Measurements from ENCODE around the gene DISC1. TPM values are rescaled to one million over a fixed set of nuclear protein-coding genes. Genes with fewer than 3 reads are reported as not detected.

Gene DISC1
- total RNA-seq, 3 donors from 2014 or later, result 0.50 to 1.1 (median 0.57) TPM

- ATAC-seq, result no peak
- peaks cover 3% of the 10 kb centered on the region for H3K9me3 Mint-ChIP-seq
- no peak overlapping the region for H3K4me3 Mint-ChIP-seq
- peaks cover 44% of the 10 kb centered on the region for H3K36me3 Mint-ChIP-seq (ENCODE audit: insufficient read depth)
- DNase-seq, result no peak
- H3K27me3 Mint-ChIP-seq (ENCODE audit: low read depth), result no peaks in the 10 kb centered on the region
- peaks cover 8% of the 10 kb centered on the region for H3K4me1 Mint-ChIP-seq (ENCODE audit: low read depth)
These were observed 75.7 kb downstream of the DISC1 start for GRCh38 chr1:231702331-231702730.

- H3K4me1 Mint-ChIP-seq (ENCODE audit: low read depth), result peaks cover 8% of the 10 kb centered on the region
- peaks cover 42% of the 10 kb centered on the region for H3K36me3 Mint-ChIP-seq (ENCODE audit: insufficient read depth)
- DNase-seq (no peak), ATAC-seq (no peak)
- H3K9me3 Mint-ChIP-seq, result peaks cover 3% of the 10 kb centered on the region
- H3K4me3 Mint-ChIP-seq, result no peak overlapping the region
- no peaks in the 10 kb centered on the region for H3K27me3 Mint-ChIP-seq (ENCODE audit: low read depth)
These were observed 76.2 kb downstream of the DISC1 start for GRCh38 chr1:231702804-231703203.

- DNase-seq, result no peak
- H3K4me3 Mint-ChIP-seq, result no peak overlapping the region
- ATAC-seq, result no peak
- no peaks in the 10 kb centered on the region for H3K4me1 Mint-ChIP-seq (ENCODE audit: low read depth)
- H3K27me3 Mint-ChIP-seq (ENCODE audit: low read depth), result no peaks in the 10 kb centered on the region
- peaks cover 33% of the 10 kb centered on the region for H3K36me3 Mint-ChIP-seq (ENCODE audit: insufficient read depth)
- H3K9me3 Mint-ChIP-seq, result no peaks in the 10 kb centered on the region
These were observed 79.5 kb downstream of the DISC1 start for GRCh38 chr1:231705806-231706760.

- Mint-ChIP-seq H3K9me3 (no peaks in the 10 kb centered on the region), H3K36me3 (ENCODE audit: insufficient read depth) (peaks cover 31% of the 10 kb centered on the region), H3K4me3 (no peak overlapping the region), H3K27me3 (ENCODE audit: low read depth) (no peaks in the 10 kb centered on the region), H3K4me1 (ENCODE audit: low read depth) (no peaks in the 10 kb centered on the region)
- ATAC-seq, result no peak
- DNase-seq, result no peak
These were observed 80.3 kb downstream of the DISC1 start for GRCh38 chr1:231706934-231707333.

DNA sequence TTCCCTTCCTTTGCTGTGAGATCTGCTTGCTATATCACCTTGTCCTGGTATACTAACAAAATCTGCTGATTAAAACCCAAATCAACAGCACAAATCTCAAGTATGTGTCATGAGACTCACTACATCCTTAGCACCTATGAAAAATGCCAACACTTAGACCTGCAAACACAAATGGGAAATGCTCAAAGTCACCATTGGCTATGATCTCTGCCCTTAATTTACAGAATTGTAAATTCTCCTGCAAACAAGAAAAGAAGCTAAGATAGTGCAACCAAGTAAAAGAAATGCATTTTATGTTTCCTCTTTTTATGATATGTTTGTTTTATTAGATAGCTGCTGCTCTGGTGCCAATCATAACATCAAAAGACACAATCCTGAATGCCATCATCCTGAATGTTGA is 80.8 kb downstream of the DISC1 start:
- Mint-ChIP-seq H3K4me3 (no peak overlapping the region), H3K36me3 (ENCODE audit: insufficient read depth) (peaks cover 26% of the 10 kb centered on the region), H3K27me3 (ENCODE audit: low read depth) (no peaks in the 10 kb centered on the region), H3K9me3 (no peaks in the 10 kb centered on the region), H3K4me1 (ENCODE audit: low read depth) (no peaks in the 10 kb centered on the region)
- no peak for DNase-seq
- ATAC-seq, result no peak

DNA sequence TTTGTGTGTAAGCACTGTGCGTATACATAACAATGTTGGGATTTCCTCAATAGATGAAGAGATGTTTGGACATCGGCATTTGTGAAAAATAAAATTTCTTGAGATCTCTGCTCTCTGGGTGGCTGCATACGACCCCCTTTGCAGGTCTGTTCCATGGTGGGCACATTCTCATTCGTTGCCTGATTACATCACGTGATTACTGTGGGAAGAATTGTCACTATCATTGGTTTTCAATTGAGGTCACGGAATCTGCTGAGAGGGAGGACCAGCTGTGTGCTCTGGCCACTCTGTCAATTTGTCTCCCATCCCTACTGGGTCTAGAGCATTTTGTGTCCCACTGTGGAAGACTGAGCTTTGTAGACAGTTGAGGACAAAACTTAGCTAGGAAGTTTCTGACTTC is 81.8 kb downstream of the DISC1 start:
- peaks cover 26% of the 10 kb centered on the region for H3K36me3 Mint-ChIP-seq (ENCODE audit: insufficient read depth)

GRCh38 chr1:231714440-231714839 is 87.8 kb downstream of the DISC1 start:
- Mint-ChIP-seq H3K4me3 (no peak overlapping the region), H3K27me3 (ENCODE audit: low read depth) (no peaks in the 10 kb centered on the region)

More for the DNA sequence above, 81.8 kb downstream of the DISC1 start:
- DNase-seq (no peak), ATAC-seq (no peak)
- H3K9me3 Mint-ChIP-seq, result peaks cover 9% of the 10 kb centered on the region
- no peaks in the 10 kb centered on the region for H3K27me3 Mint-ChIP-seq (ENCODE audit: low read depth)
- H3K4me3 Mint-ChIP-seq, result no peak overlapping the region
- H3K4me1 Mint-ChIP-seq (ENCODE audit: low read depth), result no peaks in the 10 kb centered on the region

GRCh38 chr1:231715816-231716722 is 89.5 kb downstream of the DISC1 start:
- Mint-ChIP-seq H3K4me3 (no peak overlapping the region), H3K9me3 (peaks cover 10% of the 10 kb centered on the region), H3K27me3 (ENCODE audit: low read depth) (no peaks in the 10 kb centered on the region), H3K4me1 (ENCODE audit: low read depth) (peaks cover 2% of the 10 kb centered on the region), H3K36me3 (ENCODE audit: insufficient read depth) (peaks cover 18% of the 10 kb centered on the region)
- no peak for ATAC-seq
- DNase-seq, result no peak

More at GRCh38 chr1:231714440-231714839, 87.8 kb downstream of the DISC1 start:
- Mint-ChIP-seq H3K4me1 (ENCODE audit: low read depth) (peaks cover 2% of the 10 kb centered on the region), H3K9me3 (peaks cover 10% of the 10 kb centered on the region), H3K36me3 (ENCODE audit: insufficient read depth) (peaks cover 23% of the 10 kb centered on the region)
- no peak for ATAC-seq
- DNase-seq, result no peak

- no peak overlapping the region for H3K4me3 Mint-ChIP-seq
- ATAC-seq, result no peak
- H3K36me3 Mint-ChIP-seq (ENCODE audit: insufficient read depth), result peaks cover 18% of the 10 kb centered on the region
- no peaks in the 10 kb centered on the region for H3K27me3 Mint-ChIP-seq (ENCODE audit: low read depth)
- H3K9me3 Mint-ChIP-seq, result peaks cover 10% of the 10 kb centered on the region
- no peak for DNase-seq
- peaks cover 2% of the 10 kb centered on the region for H3K4me1 Mint-ChIP-seq (ENCODE audit: low read depth)
These were observed 90.3 kb downstream of the DISC1 start for GRCh38 chr1:231716879-231717278.

DNA sequence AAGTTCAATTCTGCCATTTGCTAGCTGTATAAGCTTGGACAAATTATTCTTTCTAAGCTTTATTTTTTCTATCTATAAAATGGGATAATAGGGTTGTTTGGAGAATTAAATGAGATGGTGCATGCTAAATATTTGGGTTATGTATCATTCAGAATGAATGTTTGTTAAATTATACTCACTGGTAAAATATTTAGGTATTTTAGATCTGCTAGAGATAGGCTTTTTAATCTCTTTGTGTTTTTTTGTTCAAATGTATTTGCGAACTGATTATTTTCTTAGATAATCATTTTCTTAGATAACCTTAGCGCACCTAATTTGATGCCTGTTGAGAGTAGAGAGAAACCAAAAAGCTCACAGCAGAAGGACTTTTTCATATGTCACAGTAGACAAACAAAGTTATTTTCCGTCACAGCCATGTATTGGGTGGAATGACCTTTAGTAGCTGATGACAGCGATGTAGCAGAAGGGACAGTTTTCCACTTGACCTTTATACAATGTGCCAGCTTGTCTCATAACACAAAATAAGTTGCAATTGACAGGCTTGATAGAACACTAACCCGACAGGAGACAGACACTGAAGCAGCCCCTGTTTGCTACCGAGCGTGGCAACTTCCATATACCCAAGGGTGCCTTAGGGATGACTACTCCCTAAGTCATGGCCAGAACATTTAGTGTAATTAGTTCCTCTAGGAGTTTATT is 93.0 kb downstream of the DISC1 start:
- no peaks in the 10 kb centered on the region for H3K27me3 Mint-ChIP-seq (ENCODE audit: low read depth)
- DNase-seq, result no peak
- H3K4me1 Mint-ChIP-seq (ENCODE audit: low read depth), result peaks cover 2% of the 10 kb centered on the region
- no peak overlapping the region for H3K4me3 Mint-ChIP-seq
- no peak for ATAC-seq
- H3K36me3 Mint-ChIP-seq (ENCODE audit: insufficient read depth), result peaks cover 21% of the 10 kb centered on the region
- H3K9me3 Mint-ChIP-seq, result no peaks in the 10 kb centered on the region

DNA sequence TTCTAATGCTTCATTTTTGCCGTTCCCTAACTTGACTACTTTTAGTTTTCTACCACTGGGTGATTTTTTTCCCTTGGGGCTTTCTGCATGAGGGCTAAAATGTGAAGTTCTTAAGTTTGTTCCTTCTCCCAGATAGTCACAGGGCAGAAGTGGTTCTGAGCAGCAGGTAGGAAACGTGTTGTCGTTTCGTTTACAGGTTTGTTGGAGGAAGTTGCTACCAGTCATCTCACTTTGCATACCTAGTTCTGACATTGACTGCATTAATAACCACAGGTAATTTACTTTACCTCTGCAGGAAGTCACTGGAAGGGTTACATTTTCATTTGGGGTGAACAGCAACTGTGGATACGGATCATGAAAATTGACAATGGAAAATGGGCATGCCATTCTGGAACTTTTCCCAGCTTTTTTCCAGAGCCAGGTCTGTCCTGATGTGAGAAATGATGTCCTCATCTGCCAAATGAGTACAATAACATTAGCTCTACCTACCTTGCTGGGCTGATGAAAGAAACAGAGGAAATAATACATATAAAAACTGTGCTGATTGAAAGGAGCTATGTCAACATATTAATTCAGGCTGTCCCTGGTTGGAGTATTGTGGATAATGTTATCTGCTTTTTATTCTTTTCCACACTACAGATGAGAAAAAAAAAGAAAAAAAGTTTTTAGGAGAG is 94.2 kb downstream of the DISC1 start:
- Mint-ChIP-seq H3K36me3 (ENCODE audit: insufficient read depth) (peaks cover 21% of the 10 kb centered on the region), H3K27me3 (ENCODE audit: low read depth) (no peaks in the 10 kb centered on the region), H3K9me3 (no peaks in the 10 kb centered on the region), H3K4me3 (no peak overlapping the region), H3K4me1 (ENCODE audit: low read depth) (peaks cover under 1% of the 10 kb centered on the region)
- ATAC-seq (no peak), DNase-seq (no peak)

DNA sequence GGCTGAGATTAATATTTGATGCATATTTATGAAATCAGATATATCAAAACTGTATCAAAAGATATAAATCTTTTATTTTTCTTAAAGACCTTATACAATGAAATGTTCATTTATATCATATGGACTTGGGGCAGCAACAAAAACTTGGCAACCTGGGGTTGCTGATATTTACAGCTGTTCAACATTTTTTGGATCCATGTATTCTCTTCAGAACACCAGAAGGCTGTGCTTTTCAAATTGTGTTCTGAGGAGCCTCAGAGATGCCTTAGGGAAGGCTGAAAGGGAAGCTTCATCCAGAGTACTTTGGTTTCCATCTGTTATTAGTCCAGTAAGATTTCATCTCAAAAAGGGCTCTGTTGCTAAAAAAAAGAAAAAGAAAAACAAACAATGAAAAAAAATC is 94.8 kb downstream of the DISC1 start:
- H3K36me3 Mint-ChIP-seq (ENCODE audit: insufficient read depth), result peaks cover 21% of the 10 kb centered on the region
- no peaks in the 10 kb centered on the region for H3K4me1 Mint-ChIP-seq (ENCODE audit: low read depth)
- no peak overlapping the region for H3K4me3 Mint-ChIP-seq
- ATAC-seq (no peak), DNase-seq (no peak)
- H3K9me3 Mint-ChIP-seq, result no peaks in the 10 kb centered on the region
- no peaks in the 10 kb centered on the region for H3K27me3 Mint-ChIP-seq (ENCODE audit: low read depth)

DNA sequence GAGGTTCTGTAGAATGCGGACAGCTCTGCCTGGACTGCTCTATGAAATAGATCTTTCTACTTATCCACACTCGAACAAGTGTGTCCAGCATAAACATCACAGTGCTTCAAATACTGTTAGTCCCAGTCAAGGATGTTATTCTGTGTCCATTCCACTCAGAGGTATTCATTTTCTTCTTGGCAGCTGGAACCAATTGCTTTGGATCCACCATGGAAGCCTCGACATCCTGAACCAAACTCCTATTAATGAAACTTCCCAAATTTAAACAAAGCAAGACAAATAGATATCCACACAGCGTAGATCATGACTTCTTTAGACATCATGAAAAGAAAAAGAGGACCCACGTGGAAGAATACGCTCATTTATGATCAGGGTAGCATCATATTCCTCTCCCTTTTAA is 95.8 kb downstream of the DISC1 start:
- Mint-ChIP-seq H3K36me3 (ENCODE audit: insufficient read depth) (peaks cover 17% of the 10 kb centered on the region), H3K4me1 (ENCODE audit: low read depth) (no peaks in the 10 kb centered on the region), H3K9me3 (no peaks in the 10 kb centered on the region), H3K27me3 (ENCODE audit: low read depth) (no peaks in the 10 kb centered on the region), H3K4me3 (no peak overlapping the region)
- ATAC-seq (no peak), DNase-seq (no peak)

All from activated T-cell treated with anti-CD3 and anti-CD28 coated beads, Interleukin-2, amount 50 U/mL, for 4 hours (primary cell).